Thyroid gland (tissue), 4 donors: ENCODE measurements around the gene KANSL1.

Experiments used
- POLR2A ChIP-seq, 2 donors: fragments of 450-650 bp; IDR thresholded peaks; one replicate each; pipeline ENCODE4 v1.6.1; 2017; ENCODE audit warnings: antibody characterized with exemption in 2 of 2, mild to moderate bottlenecking in 2 of 2, moderate library complexity in 1 of 2
- TF ChIP-seq, protein P1 (sequence below), 6 experiments: fragments of 200-600 bp in 3 of 6; fragments of 450-650 bp in 3 of 6; sonication (generic) in 3 of 6; IDR thresholded peaks; one replicate each; pipeline ENCODE4 v1.5.1; 2016 to 2019; ENCODE audit warnings: antibody characterized with exemption in 6 of 6, mild to moderate bottlenecking in 2 of 6, inconsistent platforms in 1 of 6, moderate library complexity in 1 of 6

DNA sequence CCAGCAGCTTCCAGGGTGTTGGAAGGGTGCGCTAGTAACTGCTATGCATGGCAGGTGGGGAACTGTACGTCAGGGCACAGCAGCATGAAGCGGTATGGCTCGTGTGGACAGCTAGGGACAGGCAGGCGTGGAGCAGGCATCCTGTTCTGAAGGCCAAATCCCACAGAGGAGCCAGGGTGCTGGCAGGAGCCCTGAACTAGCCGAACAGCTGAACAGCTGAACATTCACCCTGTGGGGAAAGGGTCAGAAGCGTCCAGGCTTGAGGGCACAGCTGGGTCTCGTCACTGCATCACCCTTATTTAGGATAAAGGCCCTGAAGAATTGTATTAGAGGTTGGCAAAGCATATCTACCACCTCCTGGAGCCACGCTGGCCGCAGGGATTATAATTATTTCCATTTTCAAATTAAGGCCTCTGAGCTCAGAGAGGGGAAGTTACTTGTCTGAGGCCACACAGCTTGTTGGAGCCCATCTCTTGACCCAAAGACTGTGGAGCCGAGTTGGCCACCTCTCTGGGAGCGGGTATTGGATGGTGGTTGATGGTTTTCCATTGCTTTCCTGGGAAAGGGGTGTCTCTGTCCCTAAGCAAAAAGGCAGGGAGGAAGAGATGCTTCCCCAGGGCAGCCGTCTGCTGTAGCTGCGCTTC, 197.5 kb downstream of the KANSL1 start:
- TF ChIP-seq POLR2A (IDR thresholded peaks at IDR 0.05) = no peak
- TF ChIP-seq, protein P1, sequence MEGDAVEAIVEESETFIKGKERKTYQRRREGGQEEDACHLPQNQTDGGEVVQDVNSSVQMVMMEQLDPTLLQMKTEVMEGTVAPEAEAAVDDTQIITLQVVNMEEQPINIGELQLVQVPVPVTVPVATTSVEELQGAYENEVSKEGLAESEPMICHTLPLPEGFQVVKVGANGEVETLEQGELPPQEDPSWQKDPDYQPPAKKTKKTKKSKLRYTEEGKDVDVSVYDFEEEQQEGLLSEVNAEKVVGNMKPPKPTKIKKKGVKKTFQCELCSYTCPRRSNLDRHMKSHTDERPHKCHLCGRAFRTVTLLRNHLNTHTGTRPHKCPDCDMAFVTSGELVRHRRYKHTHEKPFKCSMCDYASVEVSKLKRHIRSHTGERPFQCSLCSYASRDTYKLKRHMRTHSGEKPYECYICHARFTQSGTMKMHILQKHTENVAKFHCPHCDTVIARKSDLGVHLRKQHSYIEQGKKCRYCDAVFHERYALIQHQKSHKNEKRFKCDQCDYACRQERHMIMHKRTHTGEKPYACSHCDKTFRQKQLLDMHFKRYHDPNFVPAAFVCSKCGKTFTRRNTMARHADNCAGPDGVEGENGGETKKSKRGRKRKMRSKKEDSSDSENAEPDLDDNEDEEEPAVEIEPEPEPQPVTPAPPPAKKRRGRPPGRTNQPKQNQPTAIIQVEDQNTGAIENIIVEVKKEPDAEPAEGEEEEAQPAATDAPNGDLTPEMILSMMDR (IDR thresholded peaks at IDR 0.05) = no peak
